Central memory CD8-positive, alpha-beta T cell (primary cell): ENCODE results near the gene PER2.

ENCODE experiments used
- ATAC-seq: fragments of 150-1000 bp; cut with Tn5 transposase; replicated peaks from 2 replicates; pipeline ENCODE4 v1.10.0; 2022; ENCODE audit warnings: mild to moderate bottlenecking, moderate FRiP score, moderate number of reproducible peaks; ENCODE audit not compliant: poor library complexity, severe bottlenecking; ENCODE audit errors: extremely low read depth
- DNase-seq, 2 donors: peaks; one replicate each; pipeline ENCODE4 v3.0.0; 2021; ENCODE audit warnings: low spot score in 2 of 2
- H3K27ac Mint-ChIP-seq: one replicate; pipeline ENCODE4 v1.8.0; 2022; ENCODE audit warnings: low read depth, mild to moderate bottlenecking, moderate library complexity, mixed read lengths
- H3K27me3 Mint-ChIP-seq: one replicate; pipeline ENCODE4 v1.8.0; 2022; ENCODE audit warnings: mixed read lengths
- H3K36me3 Mint-ChIP-seq: one replicate; pipeline ENCODE4 v1.8.0; 2022; ENCODE audit warnings: mild to moderate bottlenecking, moderate library complexity, mixed read lengths; ENCODE audit not compliant: insufficient read depth
- H3K4me1 Mint-ChIP-seq: one replicate; pipeline ENCODE4 v1.8.0; 2022; ENCODE audit warnings: mixed read lengths
- H3K4me3 Mint-ChIP-seq: one replicate; pipeline ENCODE4 v1.8.0; 2022; ENCODE audit warnings: mild to moderate bottlenecking, moderate library complexity, mixed read lengths
- H3K9me3 Mint-ChIP-seq: one replicate; pipeline ENCODE4 v1.8.0; 2022; ENCODE audit warnings: mixed read lengths

PER2 gene

GRCh38 chr2:238207006-238207405 is 81.4 kb downstream of the PER2 start:
- H3K27ac Mint-ChIP-seq = no peak overlapping the region
- H3K36me3 Mint-ChIP-seq = peaks cover 11% of the 10 kb centered on the region
- H3K9me3 Mint-ChIP-seq = no peaks in the 10 kb centered on the region
- no peak for DNase-seq
- H3K27me3 Mint-ChIP-seq = no peaks in the 10 kb centered on the region
- no peak overlapping the region for H3K4me3 Mint-ChIP-seq
- no peak for ATAC-seq
- H3K4me1 Mint-ChIP-seq = peaks cover 9% of the 10 kb centered on the region

- Mint-ChIP-seq H3K4me1 (peaks cover 35% of the 10 kb centered on the region), H3K9me3 (no peaks in the 10 kb centered on the region), H3K27ac (no peak overlapping the region), H3K4me3 (peak overlapping the region; percentile 67), H3K27me3 (no peaks in the 10 kb centered on the region), H3K36me3 (peaks cover 11% of the 10 kb centered on the region)
- no peak for DNase-seq
- ATAC-seq = peak; percentile 7
These were observed 84.3 kb downstream of the PER2 start for GRCh38 chr2:238203973-238204683.

- Mint-ChIP-seq H3K4me3 (peak within 1 kb of the TSS; percentile 79), H3K27ac (peak within 1 kb of the TSS; percentile 91), H3K4me1 (peaks cover 42% of the 10 kb centered on the region), H3K9me3 (no peaks in the 10 kb centered on the region), H3K27me3 (no peaks in the 10 kb centered on the region), H3K36me3 (peaks cover 11% of the 10 kb centered on the region)
- peak; percentile 98 for ATAC-seq
- DNase-seq = peak; percentile 75 to 82
These were observed 85.1 kb downstream of the PER2 start, which contains the start of gene ILKAP for GRCh38 chr2:238203094-238203972. ILKAP (minus strand) TSS chr2:238203695; CDS start chr2:238203553, 142 bp downstream.

GRCh38 chr2:238202326-238203093 is 85.9 kb downstream of the PER2 start:
- H3K4me3 Mint-ChIP-seq = peak overlapping the region; percentile 79
- H3K27ac Mint-ChIP-seq = peak overlapping the region; percentile 91
- peaks cover 11% of the 10 kb centered on the region for H3K36me3 Mint-ChIP-seq
- no peak for DNase-seq
- H3K9me3 Mint-ChIP-seq = no peaks in the 10 kb centered on the region
- H3K4me1 Mint-ChIP-seq = peaks cover 50% of the 10 kb centered on the region
- H3K27me3 Mint-ChIP-seq = no peaks in the 10 kb centered on the region
- no peak for ATAC-seq
